T follicular helper cell (primary cell): Measurements from ENCODE around the gene CCDC188.

ENCODE experiments used
- DNase-seq: peaks from one replicate; pipeline ENCODE4 v3.0.0-alpha.2; 2020; ENCODE audit warnings: low read depth

CCDC188 gene

DNA sequence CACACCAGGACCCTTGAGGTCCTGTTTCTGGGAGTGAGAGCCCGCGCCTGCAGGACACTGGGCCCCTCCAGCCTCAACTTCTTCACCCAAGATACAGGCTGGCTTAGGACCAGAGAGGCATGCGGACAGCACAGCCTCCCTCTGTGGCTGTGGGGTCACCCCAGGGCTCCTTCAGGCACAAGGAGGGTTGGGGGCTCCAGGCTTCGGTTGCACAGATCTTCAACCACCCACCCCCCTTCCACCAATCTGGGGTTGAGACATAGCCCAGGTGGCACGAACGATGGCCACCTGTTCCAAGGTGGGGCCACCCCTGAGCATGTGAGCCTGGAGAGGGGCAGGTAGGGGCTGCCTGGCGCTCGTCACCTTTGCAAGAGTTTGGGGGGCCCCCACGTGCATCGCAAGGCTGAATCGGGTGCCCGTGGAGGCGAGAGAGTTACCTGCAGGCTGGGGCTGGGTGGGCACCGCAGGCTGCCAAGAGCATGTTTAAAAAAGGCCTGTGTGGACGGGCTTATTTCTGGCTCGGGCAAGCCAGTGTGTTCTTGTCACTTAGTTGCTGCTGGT lies 18.1 kb downstream of the CCDC188 start:
- no peak for DNase-seq

DNA sequence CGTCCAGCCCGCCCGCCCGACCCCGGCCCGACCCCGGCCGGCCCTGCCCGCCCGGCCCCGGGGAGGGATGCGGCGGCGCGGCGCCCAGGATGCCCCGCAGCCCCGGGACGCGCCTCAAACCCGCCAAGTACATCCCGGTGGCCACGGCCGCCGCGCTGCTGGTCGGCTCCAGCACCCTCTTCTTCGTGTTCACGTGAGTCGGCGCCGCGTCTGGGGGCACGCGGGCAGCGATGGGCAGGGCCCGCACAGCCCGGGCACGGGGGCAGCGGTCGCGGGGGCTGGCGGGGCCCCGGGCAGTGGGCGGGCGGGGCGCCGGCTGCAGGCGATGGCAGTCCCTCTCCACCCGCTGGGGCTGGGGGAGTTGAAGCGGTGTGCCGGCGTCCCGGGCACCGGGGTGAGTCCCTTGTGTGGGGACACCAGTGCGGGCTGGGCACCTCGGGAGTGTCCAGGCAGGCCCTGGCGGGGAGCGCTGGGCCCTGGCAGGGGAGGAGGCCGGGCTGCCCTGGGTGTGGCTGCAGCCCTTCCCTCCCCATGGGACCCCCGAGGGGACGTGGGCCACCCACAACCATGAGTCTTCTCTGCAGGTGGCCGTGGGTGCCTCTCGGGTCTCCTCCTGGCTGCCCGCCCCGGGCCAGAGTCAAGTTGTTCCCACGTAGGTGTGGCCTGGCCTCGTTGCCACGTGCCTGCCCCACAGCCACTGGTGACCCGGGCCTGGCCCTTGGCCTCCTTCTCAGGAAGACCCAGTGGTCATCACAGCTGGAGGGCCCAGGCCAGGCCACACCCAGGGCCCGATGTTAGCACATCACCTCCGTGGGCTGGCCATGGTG lies 18.8 kb downstream of the CCDC188 start:
- DNase-seq = no peak

DNA sequence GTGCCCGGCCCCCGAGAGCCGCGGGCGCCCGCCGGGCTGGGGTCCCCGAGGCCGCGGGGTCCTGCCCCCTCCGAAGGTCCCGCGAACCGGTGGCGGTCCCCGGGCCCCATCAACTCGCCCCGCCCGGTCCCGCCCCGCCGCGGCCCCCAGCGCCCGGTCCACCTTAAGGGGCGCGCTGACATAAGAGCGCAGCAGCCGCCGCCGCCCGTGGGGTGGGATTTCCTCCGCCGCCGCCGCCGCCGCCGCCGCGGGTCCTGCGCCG lies 19.3 kb downstream of the CCDC188 start, which contains the start of gene ZDHHC8:
Gene ZDHHC8, plus strand, starts transcription at position 208 of the 262 bp plus-strand sequence. CDS start 144 bp downstream, outside the sequence.
- DNase-seq = peak; percentile 36

DNA sequence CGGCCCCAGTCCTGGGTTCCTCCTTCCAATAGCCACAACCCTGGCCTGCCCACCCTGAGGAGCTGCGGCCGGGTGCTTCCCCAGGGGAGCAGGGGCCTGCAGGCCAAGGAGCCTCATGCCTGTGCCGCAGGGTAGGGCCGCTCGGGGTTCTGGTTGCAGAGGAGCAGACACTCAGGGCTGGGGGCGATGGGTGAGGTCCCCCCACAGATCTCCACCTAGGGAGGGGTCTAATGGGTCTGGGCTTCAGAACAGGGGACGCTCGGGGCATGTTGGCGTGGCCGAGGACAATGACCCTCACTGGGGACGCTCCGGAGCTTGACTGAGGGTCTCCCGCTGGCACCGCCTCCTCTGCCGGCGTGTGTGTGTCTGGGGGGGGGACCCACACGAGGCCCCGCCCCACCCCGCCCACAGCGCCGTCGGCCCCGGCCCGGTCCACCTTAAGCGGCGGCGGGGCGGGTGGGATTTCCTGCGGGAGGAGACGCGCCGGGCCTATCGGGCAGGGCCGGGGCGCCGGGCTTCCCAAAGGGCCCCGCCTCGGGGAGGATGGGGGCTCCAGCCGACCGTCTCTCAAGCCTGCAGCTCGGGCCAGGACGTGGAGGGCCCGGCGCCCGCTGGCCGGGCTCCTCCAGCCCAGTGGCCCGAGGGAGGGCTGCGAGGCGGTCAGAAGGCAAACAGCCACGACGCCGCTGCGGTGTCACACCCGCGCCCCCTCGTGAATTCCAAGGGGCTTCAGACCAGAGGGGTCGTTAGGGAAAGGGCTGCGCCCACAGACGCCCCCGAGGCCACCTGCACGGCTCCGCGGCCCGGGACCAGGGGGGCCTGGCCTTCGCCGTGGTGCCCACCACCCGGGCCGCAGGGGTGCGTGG lies 19.9 kb downstream of the CCDC188 start:
- DNase-seq = peak; percentile 68

DNA sequence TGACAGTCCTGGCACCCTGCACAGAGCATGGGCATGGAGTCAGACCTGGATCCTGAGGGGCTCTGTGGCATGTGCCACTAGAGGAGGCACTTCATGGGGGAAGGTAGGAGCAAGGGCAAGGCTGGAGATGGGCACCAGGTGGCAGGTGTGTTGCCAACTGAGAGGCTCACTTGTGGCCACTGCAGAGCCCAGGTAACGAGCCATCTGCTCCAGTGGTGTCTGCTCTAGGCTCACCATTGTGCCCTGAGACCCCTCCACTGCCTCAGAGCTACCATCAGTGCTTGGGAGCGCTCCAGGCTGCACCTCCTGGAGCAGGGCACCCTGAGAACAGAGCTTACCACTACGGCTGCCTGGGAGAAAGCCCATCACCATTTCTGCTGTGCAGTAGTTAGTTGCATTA lies 20.5 kb downstream of the CCDC188 start:
- DNase-seq = no peak

DNA sequence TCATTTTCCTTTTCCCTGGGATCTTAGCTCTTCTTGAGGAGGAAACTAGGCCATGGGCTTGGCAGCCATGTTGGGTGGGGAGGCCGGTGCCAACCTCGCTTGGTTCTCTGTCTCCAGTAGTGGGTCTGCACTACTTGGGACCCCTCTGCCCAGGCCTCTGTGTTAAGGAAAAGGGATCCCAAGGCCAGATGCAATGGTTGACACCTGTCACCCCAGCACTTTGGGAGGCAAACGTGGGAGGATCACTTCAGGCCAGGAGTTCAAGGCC lies 21.2 kb downstream of the CCDC188 start:
- no peak for DNase-seq

DNA sequence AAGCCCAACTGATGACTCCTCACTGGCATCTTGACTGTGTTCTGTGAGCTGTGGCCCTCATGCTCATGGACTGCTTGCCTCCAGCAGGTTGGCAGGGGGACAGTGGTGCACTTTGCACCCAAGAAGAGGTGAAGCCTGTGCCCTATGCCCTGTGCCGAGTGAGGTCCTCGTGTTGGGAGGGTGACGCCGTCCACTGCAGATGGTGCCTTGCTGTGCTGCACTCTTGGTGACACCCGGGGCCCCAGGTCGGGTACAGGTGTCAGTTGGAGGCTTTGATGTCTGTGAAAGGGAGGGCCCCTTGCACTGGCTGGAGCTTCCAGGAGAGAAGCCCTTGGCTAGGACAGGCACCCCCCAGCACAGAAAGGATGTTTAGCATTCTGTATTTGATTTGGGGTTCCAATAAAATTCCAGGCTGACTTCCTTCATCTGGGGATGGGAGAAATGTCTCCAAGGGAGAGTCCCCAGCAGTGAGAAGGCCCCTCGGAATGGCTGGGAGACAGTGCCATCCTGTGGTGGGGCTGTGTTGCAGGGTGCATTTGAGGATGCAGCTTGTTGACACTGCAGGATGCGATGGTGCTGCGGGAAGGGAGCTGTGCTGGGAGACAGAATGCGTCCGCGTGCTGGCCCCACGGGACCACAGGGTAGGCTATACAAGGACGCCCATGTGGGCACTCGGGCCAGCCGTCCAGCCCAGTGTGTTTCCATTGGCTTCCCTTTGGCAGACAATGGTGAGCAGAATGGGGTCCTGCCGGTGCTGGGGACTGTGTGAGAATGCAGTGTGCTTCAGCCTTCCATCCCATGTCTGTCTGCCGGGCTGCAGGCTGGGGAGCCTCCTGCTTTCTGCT lies 21.7 kb downstream of the CCDC188 start:
- DNase-seq = peak; percentile 52

DNA sequence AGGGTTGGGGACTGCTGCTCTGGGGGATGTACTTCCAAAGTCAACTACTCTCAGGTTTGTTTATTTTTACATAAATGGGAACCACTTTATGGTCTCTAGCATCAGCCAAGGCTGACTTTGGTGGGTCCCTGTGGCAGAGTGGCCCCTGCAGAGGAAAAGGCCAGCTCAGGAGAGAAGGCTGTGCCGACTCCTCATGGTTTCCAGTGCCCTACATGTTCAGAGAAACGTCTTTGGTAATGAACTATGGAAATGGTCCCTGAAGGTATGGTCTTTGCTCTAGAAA lies 22.3 kb downstream of the CCDC188 start:
- DNase-seq = no peak

DNA sequence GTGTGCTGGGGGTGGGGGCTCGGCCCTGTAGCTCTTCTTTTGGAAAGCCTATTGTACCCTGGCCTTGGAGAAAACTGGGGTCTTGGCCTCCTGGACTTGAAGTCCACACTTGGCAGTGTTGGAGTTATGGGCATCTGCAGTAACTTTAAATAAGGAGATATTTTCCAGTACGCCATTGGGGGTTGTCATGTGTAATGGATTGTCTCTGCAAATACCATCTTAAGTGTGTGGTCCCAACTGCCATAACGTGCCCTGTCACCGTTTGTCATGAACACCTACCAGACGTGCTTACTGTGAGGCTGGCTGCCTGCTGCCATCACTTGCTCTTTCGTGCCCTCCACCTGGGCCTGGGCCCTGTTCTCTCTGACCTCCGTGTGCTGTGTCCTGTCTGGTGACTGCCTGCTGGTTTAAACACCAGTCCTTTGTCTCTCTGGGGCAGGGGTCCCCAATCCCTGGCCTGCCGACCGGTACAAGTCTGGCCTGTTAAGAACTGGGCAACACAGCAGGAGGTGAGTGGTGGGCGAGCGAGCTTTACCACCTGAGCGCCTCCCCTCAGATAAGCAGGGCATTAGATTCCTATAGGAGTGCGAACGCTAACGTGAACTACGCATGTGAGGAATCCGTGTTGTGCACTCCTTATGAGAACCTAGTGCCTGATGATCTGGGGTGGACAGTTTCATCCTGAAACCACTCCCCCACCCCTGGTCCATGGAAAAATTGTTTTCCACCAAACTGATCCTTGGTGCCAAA lies 22.8 kb downstream of the CCDC188 start:
- no peak for DNase-seq

DNA sequence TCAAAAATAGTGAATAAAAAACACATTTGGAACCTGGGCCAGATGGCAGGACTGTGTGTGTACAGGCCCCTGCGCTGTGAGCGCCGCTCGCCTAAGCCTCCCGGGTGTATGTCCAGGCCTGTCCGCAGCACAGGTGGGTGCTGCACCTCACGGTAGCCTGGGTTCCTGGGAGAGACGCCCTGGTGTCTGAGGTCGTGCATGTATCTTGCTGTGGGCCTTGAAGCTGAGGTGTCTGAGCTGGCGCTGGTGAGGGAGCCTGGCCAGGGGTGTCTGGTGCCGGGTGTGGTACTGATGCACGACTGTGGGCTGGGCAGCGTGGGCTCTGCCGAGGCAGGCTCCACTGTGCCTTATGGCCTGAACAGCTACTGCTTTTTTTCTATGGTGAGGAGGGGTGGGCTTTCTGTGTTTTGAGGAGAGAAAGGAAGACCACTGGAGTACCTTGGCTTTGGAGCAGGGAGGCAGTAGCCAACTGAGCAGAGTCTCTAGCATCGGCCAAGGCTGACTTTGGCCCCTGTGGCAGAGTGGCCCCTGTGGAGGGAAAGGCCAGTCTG lies 23.5 kb downstream of the CCDC188 start:
- DNase-seq = no peak

DNA sequence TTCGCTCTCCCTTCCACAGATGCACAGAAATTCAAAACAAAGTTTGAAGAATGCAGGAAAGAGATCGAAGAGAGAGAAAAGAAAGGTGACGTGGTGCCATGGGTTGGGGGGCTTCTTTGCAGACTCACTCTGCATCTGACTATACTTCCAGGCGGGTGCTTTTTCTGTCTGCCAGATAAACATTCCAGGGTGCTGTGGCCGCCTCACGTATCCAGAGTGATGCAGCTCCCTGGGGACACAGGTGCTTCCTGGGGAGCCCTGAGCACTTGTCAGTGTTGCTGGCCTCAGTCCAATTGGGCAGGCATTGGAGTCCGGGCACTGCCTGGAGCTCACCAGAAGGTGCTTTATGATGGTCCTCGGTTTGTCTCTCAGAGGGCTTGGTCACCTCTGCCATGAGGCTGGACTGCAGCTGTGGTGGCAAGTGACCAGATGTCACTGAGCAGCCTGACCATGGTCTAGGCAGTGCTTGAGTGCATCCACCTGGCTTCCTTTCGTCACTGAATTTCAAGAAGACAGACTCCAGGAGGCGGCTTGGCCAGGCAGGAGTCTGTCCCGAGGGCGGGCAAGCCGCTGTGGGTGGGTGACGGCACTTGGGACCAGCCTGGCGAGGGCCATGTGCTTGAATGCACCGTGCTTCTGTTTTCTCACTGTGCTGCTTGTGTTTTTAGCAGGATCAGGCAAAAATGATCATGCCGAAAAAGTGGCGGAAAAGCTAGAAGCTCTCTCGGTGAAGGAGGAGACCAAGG lies 24.4 kb downstream of the CCDC188 start:
- DNase-seq = no peak

DNA sequence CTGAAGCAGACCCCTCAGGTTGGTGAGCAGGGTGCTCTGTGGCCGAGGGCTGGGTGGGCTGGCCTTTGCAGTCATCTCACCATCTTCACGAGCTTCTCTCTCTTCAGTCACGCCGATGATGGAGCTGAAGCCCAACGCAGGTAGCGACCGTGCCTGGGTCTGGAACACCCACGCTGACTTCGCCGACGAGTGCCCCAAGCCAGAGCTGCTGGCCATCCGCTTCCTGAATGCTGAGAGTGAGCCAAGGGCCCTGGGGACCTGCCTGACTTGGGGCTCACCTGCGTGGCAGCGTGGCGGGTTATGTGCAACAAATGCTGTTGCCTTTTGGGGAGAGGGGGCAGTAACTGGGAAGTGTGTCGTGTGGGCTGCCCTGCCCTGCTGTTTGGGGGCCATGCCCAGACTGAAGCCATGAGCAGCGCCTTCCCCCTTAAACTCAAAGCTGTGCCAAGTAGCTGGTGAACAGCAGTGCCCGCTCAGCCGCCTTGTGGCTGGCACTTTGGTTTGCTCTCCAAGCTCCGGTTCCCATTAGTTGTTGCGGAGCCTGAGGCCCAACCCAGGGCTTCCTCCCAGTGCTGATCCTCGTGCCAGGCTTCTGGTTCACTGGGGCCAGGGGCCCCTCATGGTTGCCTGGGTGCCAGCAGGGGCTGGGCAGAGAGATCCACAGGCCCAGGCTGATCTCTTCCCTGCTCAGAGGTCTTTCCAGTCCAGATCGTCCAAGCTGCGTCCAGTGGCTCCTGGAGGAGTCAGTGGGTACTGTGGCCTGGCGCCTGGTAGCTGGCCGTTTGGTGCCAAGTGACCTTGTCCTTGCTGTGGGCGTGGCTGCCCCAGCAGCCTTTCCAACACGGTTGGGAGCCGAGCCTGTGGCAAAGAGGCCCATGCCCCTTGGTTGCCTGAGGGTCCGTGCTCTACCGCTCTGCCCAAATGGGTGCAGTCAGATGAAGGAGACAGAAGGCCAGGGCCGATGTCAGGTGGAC lies 25.4 kb downstream of the CCDC188 start:
- no peak for DNase-seq

DNA sequence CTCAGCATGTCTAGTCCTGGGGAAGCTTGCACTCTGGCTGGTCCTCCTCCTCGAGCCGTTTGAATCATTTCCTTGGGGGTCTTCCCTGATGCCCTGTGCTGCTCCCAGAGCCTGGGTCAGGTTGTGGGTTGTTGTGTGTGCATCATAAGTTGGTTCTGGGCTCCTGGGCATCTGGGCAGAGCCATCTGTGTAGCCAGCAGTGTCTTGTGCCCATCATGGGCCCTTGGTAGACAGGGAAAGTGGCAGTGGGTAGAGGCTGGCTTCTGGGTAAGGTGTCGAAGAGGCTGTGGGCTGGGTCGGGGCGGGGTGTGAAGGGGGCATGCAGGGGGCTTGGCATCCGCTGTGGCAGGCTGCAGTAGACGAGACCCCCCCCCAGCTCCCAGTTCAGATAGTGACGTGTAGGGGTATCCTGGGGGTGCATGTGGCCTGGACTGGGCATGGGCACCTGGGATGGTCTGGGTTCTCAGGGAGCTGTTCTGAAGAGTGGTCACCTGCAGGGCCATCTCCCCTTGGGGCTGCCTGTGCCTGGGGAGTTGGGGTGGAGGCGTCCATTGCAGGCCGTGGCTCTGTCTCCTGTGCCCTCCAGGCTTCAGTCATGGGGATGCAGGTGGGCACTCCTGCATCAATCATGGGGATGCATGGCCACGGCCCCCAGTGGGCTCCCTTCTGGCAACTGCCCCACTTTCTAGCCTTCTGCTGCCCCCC lies 26.6 kb downstream of the CCDC188 start:
- DNase-seq = no peak

DNA sequence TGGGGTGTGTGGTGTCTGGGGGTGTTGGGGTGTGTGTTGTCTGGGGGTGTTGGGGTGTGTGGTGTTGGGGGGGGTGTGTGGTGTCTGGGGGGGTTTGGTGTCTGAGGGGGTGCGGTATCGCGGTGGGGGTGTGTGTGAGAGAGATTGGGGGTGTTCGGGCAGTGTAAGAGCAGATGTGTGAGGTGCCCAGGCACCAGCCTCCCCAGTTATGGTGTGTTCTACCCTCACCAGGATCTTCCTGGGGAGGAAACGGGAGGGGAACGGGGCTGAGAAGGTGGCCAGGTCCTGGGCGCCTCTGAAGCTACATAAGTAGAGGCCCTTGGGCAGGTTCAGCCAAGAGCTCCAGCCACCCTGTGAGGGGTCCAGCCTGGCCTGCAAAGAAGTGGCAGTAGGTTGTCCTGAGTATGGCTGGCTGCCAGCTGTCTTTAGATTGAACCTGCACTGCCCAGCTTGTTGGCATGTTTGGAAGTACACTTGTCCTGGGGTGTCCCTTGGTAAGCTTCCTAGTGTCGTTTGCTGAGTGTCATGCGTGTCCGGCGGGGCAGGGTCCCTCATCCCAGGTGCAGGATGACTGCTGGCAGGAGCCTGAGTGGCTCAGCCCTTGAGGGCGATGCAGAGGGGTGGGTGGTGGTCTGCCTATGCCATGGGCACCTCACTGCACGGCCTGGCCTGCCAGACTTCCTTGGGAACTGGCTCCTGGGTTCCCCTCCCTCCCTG lies 27.3 kb downstream of the CCDC188 start:
- no peak for DNase-seq

DNA sequence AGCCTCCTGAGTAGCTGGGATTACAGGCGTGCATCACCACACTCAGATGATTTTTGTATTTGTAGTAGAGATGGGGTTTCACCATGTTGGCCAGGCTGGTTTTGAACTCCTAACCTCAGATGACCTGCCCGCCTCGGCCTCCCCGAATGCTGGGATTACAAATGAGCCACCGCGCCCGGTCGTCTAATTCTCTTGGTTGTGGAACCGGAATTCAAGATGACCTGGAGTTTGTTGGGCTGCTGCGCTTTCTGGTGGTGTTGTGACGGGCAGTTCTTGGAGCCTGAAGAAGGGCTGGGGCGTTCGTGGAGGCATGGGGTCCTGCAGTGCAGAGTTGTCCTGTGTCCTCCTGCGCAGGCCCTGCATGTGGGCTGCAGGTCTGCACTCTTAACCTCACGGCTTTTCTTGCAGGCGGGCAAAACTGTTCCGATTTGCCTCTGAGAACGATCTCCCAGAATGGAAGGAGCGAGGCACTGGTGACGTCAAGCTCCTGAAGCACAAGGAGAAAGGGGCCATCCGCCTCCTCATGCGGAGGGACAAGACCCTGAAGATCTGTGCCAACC lies 28.9 kb downstream of the CCDC188 start:
- DNase-seq = no peak

DNA sequence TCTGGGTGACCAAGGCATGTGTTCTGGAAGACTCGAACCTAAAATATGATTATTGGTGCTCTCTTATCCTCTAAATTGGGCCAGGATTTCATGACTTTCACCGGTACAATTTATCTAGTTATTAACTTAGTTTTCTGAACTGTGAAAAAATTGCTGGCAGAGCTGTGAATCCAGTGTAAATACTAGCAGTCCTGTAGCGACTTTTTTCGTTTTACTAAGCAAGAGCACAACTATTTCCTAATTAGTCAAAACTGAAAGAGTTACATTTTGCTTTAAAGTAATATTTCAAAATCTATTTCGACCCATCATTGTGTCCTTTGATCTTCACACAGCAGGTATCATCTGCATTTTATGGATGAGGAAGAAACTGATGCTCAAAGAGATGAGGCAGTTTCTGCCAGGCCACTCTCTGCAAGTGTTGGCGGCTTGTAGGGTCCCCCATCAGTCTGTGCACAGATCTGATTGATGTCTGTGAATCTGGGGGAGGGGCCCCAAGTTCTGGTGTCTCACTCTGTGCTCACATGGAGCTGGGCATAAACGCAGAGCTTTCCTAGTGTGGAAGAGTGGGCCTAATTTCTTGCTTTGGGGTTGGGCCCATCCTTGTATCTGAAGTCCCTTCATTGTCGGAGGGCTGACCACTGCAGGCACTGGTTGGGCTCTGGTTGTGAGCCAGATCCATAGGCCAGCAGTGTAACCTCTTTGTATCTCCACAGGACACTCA lies 32.4 kb downstream of the CCDC188 start:
- no peak for DNase-seq

DNA sequence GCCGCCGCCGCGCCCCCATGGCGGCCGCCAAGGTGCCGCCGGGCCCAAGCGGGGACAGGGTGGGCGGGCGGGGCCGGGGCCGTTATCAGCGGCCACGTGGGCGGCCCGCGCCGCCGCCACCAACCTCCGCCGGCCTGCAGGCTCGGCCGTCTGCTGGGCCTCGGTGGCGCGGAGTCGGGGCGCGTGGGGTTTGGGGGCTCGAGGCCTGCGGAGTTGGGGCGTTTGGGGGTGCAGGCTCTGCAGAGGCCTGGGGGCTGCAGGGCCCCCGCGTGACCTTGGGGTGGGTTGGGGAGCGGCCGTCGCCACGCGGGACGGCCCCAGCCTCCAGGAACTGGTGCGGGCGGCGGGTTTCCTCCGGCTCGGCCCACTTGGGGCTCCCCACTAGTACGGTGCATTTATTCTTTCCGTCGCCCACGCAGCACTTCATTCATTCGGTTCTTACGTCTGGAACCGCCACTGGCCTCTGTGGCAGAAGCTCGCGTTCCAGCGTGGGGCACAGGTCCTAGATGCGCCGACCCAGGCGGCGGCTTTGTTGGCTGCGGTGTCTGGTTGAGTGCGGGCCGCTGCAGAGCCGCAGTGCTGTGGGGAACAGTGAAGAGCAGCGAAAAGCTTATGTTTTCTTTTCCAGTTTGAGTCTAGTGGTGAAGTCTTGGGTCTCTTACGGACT lies 33.1 kb downstream of the CCDC188 start:
- DNase-seq = no peak
